ENCODE data around the gene USP48.
"Not testable (repeated sequence)": the region's sequence is repeated elsewhere in the genome, so short reads cannot be mapped to it uniquely, and the experiment has no call there.

GRCh38 chr1:21826694-21827093 is 43.7 kb upstream of the USP48 start:
- TF ChIP-seq CTCF (IDR thresholded peaks at IDR 0.05; ENCODE audit: control extremely low read depth in 1 of 3, insufficient read depth in 1 of 3, low read depth in 1 of 3, low read length in 3 of 3); POLR2AphosphoS5 (IDR thresholded peaks at IDR 0.05; ENCODE audit: low read depth, low read length); EZH2 (IDR thresholded peaks at IDR 0.05; ENCODE audit: low read depth, low read length, severe bottlenecking); NRF1 (IDR thresholded peaks at IDR 0.05; ENCODE audit: low read depth, low read length); ATF2 (IDR thresholded peaks at IDR 0.05; ENCODE audit: low read length); SP1 (IDR thresholded peaks at IDR 0.05; ENCODE audit: low read depth, low read length); ZNF274 (IDR thresholded peaks at IDR 0.05; ENCODE audit: borderline replicate concordance, extremely low read depth, low read length); SAP30 (IDR thresholded peaks at IDR 0.05; ENCODE audit: insufficient read depth, insufficient replicate concordance, low read length); JUND (IDR thresholded peaks at IDR 0.05; ENCODE audit: low read length); CEBPB (IDR thresholded peaks at IDR 0.05; ENCODE audit: low read depth, low read length); NANOG (IDR thresholded peaks at IDR 0.05; ENCODE audit: insufficient read depth, low read depth, low read length, poor library complexity, severe bottlenecking); KDM5A (IDR thresholded peaks at IDR 0.05; ENCODE audit: low read length); MAX (IDR thresholded peaks at IDR 0.05); EP300 (IDR thresholded peaks at IDR 0.05; ENCODE audit: borderline replicate concordance in 1 of 2, low read depth in 2 of 2, low read length in 2 of 2): not testable (repeated sequence)
